GM18861 (cell line): ENCODE results near the gene ZP4.

Experiments
- ATAC-seq: cut with Tn5 transposase; IDR thresholded peaks from one replicate; pipeline ENCODE4 v1.9.1; 2021; ENCODE audit not compliant: unreplicated experiment

ZP4 gene

GRCh38 chr1:237890822-237891221 is at the start of gene ZP4:
TSS of gene ZP4 (minus strand) at chr1:237890922. CDS start at chr1:237890635, 287 bp downstream.
- ATAC-seq = no peak

- no peak for ATAC-seq
Measured at GRCh38 chr1:237938553-237938952, 47.8 kb upstream of the ZP4 start.

GRCh38 chr1:237938068-237938467 is 47.3 kb upstream of the ZP4 start:
- no peak for ATAC-seq

- ATAC-seq = no peak
Measured at GRCh38 chr1:237932816-237933215, 42.1 kb upstream of the ZP4 start.

- no peak for ATAC-seq
Measured at GRCh38 chr1:237931581-237931980, 40.9 kb upstream of the ZP4 start.

- no peak for ATAC-seq
Measured at GRCh38 chr1:237927198-237927597, 36.5 kb upstream of the ZP4 start.

GRCh38 chr1:237921306-237921705 is 30.6 kb upstream of the ZP4 start:
- no peak for ATAC-seq

- ATAC-seq = no peak
Measured at GRCh38 chr1:237913345-237913744, 22.6 kb upstream of the ZP4 start.

GRCh38 chr1:237911911-237912310 is 21.2 kb upstream of the ZP4 start:
- no peak for ATAC-seq

GRCh38 chr1:237910834-237911233 is 20.1 kb upstream of the ZP4 start:
- ATAC-seq = no peak

GRCh38 chr1:237903961-237904360 is 13.2 kb upstream of the ZP4 start:
- ATAC-seq = no peak

- no peak for ATAC-seq
Measured at GRCh38 chr1:237902960-237903743, 12.4 kb upstream of the ZP4 start.

GRCh38 chr1:237901299-237901934 is 10.7 kb upstream of the ZP4 start:
- peak; percentile 83 for ATAC-seq

- no peak for ATAC-seq
Measured at GRCh38 chr1:237895630-237896029, 4.9 kb upstream of the ZP4 start.

GRCh38 chr1:237894131-237894530 is 3.4 kb upstream of the ZP4 start:
- ATAC-seq = no peak

- no peak for ATAC-seq
Measured at GRCh38 chr1:237891979-237892378, 1.3 kb upstream of the ZP4 start.

GRCh38 chr1:237891266-237891665 is 544 bp upstream of the ZP4 start:
- ATAC-seq = no peak

GRCh38 chr1:237890416-237890815 is 306 bp downstream of the ZP4 start:
- no peak for ATAC-seq

- ATAC-seq = no peak
Measured at GRCh38 chr1:237888143-237888542, 2.6 kb downstream of the ZP4 start.

- ATAC-seq = no peak
Measured at GRCh38 chr1:237887542-237887941, 3.2 kb downstream of the ZP4 start.

GRCh38 chr1:237884237-237884636 is 6.5 kb downstream of the ZP4 start:
- ATAC-seq = no peak

GRCh38 chr1:237879195-237879594 is 11.5 kb downstream of the ZP4 start:
- ATAC-seq = no peak

GRCh38 chr1:237878406-237878805 is 12.3 kb downstream of the ZP4 start:
- ATAC-seq = no peak
